GM19438 (cell line): Measurements from ENCODE around the gene ZNF638.
"Not testable (repeated sequence)": the region's sequence is repeated elsewhere in the genome, so short reads cannot be mapped to it uniquely, and the experiment has no call there.

ENCODE experiments used
- ATAC-seq: cut with Tn5 transposase; IDR thresholded peaks from one replicate; pipeline ENCODE4 v1.9.1; 2021; ENCODE audit warnings: low read depth; ENCODE audit not compliant: unreplicated experiment

ZNF638 gene

GRCh38 chr2:71393216-71393615 is 61.6 kb downstream of the ZNF638 start:
- no peak for ATAC-seq

- ATAC-seq: no peak
These were observed 63.9 kb downstream of the ZNF638 start for GRCh38 chr2:71395471-71395870.

- no peak for ATAC-seq
These were observed 70.8 kb downstream of the ZNF638 start for GRCh38 chr2:71402427-71402826.

- no peak for ATAC-seq
These were observed 78.0 kb downstream of the ZNF638 start for GRCh38 chr2:71409611-71410010.

- no peak for ATAC-seq
These were observed 79.1 kb downstream of the ZNF638 start for GRCh38 chr2:71410696-71411095.

- ATAC-seq: not testable (repeated sequence)
These were observed 85.3 kb downstream of the ZNF638 start for GRCh38 chr2:71416866-71417265.

- ATAC-seq: no peak
These were observed 86.0 kb downstream of the ZNF638 start for GRCh38 chr2:71417300-71418202.

GRCh38 chr2:71419145-71419544 is 87.6 kb downstream of the ZNF638 start:
- no peak for ATAC-seq

GRCh38 chr2:71419976-71420375 is 88.4 kb downstream of the ZNF638 start:
- ATAC-seq: no peak

- no peak for ATAC-seq
These were observed 91.2 kb downstream of the ZNF638 start for GRCh38 chr2:71422786-71423185.

GRCh38 chr2:71423817-71424420 is 92.3 kb downstream of the ZNF638 start:
- no peak for ATAC-seq

GRCh38 chr2:71426721-71427120 is 95.1 kb downstream of the ZNF638 start:
- ATAC-seq: no peak

GRCh38 chr2:71428472-71429383 is 97.1 kb downstream of the ZNF638 start:
- no peak for ATAC-seq

- not testable (repeated sequence) for ATAC-seq
These were observed 113.6 kb downstream of the ZNF638 start for GRCh38 chr2:71445142-71445541.

- ATAC-seq: no peak
These were observed 114.9 kb downstream of the ZNF638 start for GRCh38 chr2:71446505-71446904.

GRCh38 chr2:71449343-71449742 is 117.8 kb downstream of the ZNF638 start:
- ATAC-seq: no peak

GRCh38 chr2:71451705-71452104 is 120.1 kb downstream of the ZNF638 start:
- ATAC-seq: no peak

GRCh38 chr2:71452565-71452964 is 121.0 kb downstream of the ZNF638 start:
- ATAC-seq: no peak

GRCh38 chr2:71453404-71454220 is 122.0 kb downstream of the ZNF638 start, which contains the start of gene DYSF:
Gene DYSF (plus strand): TSS chr2:71453561.
- no peak for ATAC-seq
